SK-N-SH treated with all-trans-retinoic acid at 6 μM for 48 hours (cell line): ENCODE measurements around the gene ADGRA3.

Experiments
- GLIS3 ChIP-seq: fragments of 250-450 bp; sonication (Bioruptor Pico); IDR thresholded peaks from 2 replicates; pipeline ENCODE4 v1.5.0; 2020; ENCODE audit warnings: mild to moderate bottlenecking, moderate library complexity
- ISL1 ChIP-seq: fragments of 250-450 bp; sonication (Bioruptor Pico); IDR thresholded peaks from 2 replicates; pipeline ENCODE4 v2.1.2; 2022; ENCODE audit warnings: mild to moderate bottlenecking, moderate library complexity
- OSR1 ChIP-seq: fragments of 250-450 bp; sonication (Bioruptor Pico); IDR thresholded peaks from 2 replicates; pipeline ENCODE4 v1.8.0; 2022; ENCODE audit warnings: moderate library complexity, mild to moderate bottlenecking, inconsistent platforms
- PPARA ChIP-seq: fragments of 250-450 bp; sonication (Bioruptor Pico); IDR thresholded peaks from 2 replicates; pipeline ENCODE4 v1.5.0; 2020; ENCODE audit warnings: mild to moderate bottlenecking, borderline replicate concordance
- SNAI2 ChIP-seq: fragments of 250-450 bp; sonication (Bioruptor Pico); IDR thresholded peaks from 2 replicates; pipeline ENCODE4 v1.5.0; 2020; ENCODE audit warnings: mild to moderate bottlenecking, moderate library complexity
- ZC3H10 ChIP-seq: fragments of 250-450 bp; sonication (Bioruptor Pico); IDR thresholded peaks from 2 replicates; pipeline ENCODE4 v1.5.1; 2021; ENCODE audit warnings: mild to moderate bottlenecking, moderate library complexity
- ZFP3 ChIP-seq: fragments of 250-450 bp; sonication (Bioruptor Pico); IDR thresholded peaks from 2 replicates; pipeline ENCODE4 v1.5.0; 2020; ENCODE audit warnings: mild to moderate bottlenecking, moderate library complexity
- ZNF565 ChIP-seq: fragments of 450-650 bp; formaldehyde crosslinking; conservative IDR thresholded peaks from 2 replicates; pipeline ENCODE4 v1.5.0; 2020; ENCODE audit warnings: low read depth, mild to moderate bottlenecking, moderate library complexity
- ZNF70 ChIP-seq: fragments of 450-650 bp; formaldehyde crosslinking; IDR thresholded peaks from 2 replicates; pipeline ENCODE4 v1.5.0; 2020; ENCODE audit warnings: mild to moderate bottlenecking, moderate library complexity
- TF ChIP-seq, protein P1 (sequence below): fragments of 250-450 bp; sonication (Bioruptor Pico); IDR thresholded peaks from 2 replicates; pipeline ENCODE4 v1.8.0; 2021; ENCODE audit warnings: low read depth, mild to moderate bottlenecking, moderate library complexity, borderline replicate concordance
- TF ChIP-seq, protein P2 (sequence below): fragments of 250-450 bp; sonication (Bioruptor Pico); IDR thresholded peaks from 2 replicates; pipeline ENCODE4 v1.5.0; 2020; ENCODE audit warnings: mild to moderate bottlenecking, moderate library complexity
- TF ChIP-seq, protein P3 (sequence below): fragments of 250-450 bp; sonication (Bioruptor Pico); IDR thresholded peaks from 2 replicates; pipeline ENCODE4 v1.5.1; 2020; ENCODE audit warnings: low read depth, mild to moderate bottlenecking, moderate library complexity

DNA sequence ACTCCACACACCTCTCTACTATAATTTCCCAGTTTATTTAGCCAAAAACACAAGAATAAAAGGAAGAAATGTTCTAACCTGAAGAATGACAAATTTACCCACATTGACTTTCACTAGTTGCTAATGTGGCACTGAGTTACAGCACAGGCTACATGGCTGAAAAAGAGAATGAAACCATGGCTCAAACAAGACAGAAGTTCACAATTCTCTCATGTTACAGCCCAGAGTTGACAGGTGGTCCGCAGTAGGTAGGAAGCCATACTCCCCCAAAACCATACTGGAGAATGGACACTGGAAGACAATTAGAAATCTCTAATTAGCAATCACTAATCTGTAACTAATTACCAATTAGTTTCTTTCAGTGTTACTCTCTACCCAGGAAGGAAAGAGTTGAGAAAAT lies 170.8 kb downstream of the ADGRA3 start:
- TF ChIP-seq PPARA: no peak
- TF ChIP-seq ZC3H10 (CRISPR knock-in tag): no peak
- TF ChIP-seq, protein P1, sequence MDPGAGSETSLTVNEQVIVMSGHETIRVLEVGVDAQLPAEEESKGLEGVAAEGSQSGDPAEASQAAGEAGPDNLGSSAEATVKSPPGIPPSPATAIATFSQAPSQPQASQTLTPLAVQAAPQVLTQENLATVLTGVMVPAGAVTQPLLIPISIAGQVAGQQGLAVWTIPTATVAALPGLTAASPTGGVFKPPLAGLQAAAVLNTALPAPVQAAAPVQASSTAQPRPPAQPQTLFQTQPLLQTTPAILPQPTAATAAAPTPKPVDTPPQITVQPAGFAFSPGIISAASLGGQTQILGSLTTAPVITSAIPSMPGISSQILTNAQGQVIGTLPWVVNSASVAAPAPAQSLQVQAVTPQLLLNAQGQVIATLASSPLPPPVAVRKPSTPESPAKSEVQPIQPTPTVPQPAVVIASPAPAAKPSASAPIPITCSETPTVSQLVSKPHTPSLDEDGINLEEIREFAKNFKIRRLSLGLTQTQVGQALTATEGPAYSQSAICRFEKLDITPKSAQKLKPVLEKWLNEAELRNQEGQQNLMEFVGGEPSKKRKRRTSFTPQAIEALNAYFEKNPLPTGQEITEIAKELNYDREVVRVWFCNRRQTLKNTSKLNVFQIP: no peak
- TF ChIP-seq, protein P2, sequence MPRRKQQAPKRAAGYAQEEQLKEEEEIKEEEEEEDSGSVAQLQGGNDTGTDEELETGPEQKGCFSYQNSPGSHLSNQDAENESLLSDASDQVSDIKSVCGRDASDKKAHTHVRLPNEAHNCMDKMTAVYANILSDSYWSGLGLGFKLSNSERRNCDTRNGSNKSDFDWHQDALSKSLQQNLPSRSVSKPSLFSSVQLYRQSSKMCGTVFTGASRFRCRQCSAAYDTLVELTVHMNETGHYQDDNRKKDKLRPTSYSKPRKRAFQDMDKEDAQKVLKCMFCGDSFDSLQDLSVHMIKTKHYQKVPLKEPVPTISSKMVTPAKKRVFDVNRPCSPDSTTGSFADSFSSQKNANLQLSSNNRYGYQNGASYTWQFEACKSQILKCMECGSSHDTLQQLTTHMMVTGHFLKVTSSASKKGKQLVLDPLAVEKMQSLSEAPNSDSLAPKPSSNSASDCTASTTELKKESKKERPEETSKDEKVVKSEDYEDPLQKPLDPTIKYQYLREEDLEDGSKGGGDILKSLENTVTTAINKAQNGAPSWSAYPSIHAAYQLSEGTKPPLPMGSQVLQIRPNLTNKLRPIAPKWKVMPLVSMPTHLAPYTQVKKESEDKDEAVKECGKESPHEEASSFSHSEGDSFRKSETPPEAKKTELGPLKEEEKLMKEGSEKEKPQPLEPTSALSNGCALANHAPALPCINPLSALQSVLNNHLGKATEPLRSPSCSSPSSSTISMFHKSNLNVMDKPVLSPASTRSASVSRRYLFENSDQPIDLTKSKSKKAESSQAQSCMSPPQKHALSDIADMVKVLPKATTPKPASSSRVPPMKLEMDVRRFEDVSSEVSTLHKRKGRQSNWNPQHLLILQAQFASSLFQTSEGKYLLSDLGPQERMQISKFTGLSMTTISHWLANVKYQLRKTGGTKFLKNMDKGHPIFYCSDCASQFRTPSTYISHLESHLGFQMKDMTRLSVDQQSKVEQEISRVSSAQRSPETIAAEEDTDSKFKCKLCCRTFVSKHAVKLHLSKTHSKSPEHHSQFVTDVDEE (CRISPR knock-in tag): no peak
- TF ChIP-seq, protein P3, sequence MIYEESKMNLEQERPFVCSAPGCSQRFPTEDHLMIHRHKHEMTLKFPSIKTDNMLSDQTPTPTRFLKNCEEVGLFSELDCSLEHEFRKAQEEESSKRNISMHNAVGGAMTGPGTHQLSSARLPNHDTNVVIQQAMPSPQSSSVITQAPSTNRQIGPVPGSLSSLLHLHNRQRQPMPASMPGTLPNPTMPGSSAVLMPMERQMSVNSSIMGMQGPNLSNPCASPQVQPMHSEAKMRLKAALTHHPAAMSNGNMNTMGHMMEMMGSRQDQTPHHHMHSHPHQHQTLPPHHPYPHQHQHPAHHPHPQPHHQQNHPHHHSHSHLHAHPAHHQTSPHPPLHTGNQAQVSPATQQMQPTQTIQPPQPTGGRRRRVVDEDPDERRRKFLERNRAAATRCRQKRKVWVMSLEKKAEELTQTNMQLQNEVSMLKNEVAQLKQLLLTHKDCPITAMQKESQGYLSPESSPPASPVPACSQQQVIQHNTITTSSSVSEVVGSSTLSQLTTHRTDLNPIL (CRISPR knock-in tag): no peak
- TF ChIP-seq ISL1 (CRISPR knock-in tag): no peak
- TF ChIP-seq ZFP3 (CRISPR knock-in tag): no peak
- TF ChIP-seq OSR1 (CRISPR knock-in tag): no peak
- no peak for TF ChIP-seq GLIS3 (CRISPR knock-in tag)
- no peak for TF ChIP-seq SNAI2 (CRISPR knock-in tag)
- TF ChIP-seq ZNF70 (CRISPR knock-in tag): no peak
- TF ChIP-seq ZNF565 (CRISPR knock-in tag): no peak
